GM18505 (cell line): ENCODE measurements around the gene WAPL.

Experiments used
- ATAC-seq: cut with Tn5 transposase; IDR thresholded peaks from one replicate; pipeline ENCODE4 v1.9.1; 2021; ENCODE audit not compliant: unreplicated experiment
- POLR2A ChIP-seq: IDR thresholded peaks from 4 replicates; pipeline ENCODE4 v1.6.1; 2011; ENCODE audit warnings: borderline replicate concordance; ENCODE audit not compliant: insufficient read depth, insufficient read length; ENCODE audit errors: extremely low read depth

WAPL gene

DNA sequence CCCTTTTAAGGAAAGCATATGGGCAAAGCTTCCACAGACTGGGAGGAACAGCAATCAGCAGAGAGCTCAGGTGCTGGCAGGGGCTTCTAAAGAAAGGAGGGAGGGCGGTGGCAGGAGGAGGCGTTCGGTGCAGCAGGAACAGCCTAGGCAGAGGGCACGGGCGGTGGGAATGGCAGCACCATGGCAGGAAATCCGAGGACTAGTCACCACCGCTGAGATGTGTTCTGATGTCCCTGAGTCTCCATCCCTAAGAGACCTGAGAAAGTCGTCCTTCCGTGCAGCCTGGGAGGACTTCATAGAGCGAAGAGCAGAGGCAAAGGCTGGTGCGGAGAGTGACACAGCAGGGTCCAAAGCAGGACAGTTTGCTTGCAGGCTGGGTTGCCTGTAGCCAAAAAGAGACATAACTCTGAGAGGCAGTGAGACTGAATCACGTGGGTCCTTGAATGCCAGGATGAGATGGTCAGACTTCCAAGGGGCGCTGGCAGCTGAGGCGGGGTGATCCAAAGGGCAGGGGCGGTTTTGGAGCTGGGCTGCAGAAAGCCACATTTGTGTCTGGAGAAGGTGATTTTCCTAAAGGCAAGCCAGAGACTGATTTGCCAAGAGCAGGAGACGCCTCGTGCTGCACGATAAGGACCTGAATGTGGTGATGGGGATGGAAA, 119.2 kb downstream of the WAPL start:
- no peak for TF ChIP-seq POLR2A
- no peak for ATAC-seq

DNA sequence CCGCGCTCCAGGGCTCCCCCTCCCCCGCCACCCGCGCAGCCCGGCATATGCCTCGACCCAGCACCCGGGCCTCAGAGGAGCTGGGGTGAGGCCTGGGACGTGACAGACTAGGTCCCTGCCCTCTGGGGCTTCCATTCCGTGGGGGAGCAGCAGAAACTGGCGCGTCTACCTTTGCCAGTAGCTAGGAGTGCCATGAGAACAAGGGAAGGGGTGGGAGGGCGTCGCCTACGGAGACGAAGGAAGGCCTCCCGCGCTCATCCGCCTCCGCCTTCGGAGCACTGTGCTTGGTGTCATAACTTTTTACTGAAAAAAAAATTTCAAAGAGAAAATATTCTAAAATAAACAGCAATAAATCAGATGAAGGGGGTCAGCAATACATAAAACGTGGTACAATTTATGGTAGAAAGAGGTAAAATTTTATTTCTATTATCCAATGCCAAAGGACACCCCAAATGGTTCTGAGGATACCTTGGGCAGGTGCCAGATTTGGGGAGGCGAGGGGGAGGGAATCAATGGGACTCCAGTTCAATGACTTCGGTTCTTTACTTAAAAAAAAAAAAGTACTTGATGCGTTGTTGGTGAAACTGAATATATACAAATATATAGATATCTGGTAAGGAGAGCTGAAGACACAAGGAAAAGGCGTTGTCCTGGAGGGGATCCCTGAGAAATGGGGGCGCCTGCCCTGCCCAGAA, 119.9 kb downstream of the WAPL start:
- TF ChIP-seq POLR2A: no peak
- ATAC-seq: no peak

DNA sequence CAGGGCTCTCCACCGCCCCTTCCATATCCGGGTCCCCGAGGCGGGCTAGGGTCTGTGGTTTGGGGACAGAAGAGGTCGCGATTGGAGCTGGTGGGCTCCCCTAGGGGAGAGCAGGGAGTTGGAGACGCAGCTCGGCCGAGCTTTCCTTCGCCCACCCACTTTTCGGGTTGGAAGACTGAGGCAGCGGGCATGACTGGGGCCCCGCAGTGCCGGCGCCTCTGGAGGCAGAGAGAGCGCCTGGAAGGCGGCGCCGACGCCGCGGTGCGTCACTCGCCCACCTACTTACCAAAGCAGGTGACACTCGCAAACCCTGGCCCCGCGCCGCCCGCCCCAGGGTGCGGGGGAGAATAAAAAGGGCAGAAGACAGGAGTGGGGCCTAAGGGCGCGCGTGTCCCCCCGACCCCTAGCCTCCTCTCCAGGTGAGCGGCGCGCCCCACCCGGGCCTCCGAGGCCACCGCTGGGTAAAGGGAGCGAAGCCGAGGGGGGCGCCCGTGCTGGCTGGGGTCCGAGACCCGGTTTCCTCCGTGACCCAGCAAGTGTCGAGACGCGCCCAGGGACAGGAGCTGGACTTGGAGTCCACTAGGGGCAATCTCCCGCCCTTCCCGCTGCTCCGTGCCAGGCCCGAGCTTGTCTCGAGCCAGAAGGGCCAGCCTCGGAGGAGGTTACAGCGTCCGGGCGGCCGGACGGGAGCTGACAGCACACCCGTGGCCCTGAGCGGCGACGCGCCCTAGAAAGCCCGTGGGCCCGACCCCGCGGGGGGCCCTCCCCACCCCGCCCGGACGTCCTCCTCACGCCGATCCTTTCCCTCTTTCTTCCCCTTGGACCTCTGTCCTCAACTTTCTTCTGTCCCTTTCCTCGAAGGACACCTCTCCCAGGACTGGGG, 120.6 kb downstream of the WAPL start:
- ATAC-seq: peak; percentile 27
- no peak for TF ChIP-seq POLR2A

DNA sequence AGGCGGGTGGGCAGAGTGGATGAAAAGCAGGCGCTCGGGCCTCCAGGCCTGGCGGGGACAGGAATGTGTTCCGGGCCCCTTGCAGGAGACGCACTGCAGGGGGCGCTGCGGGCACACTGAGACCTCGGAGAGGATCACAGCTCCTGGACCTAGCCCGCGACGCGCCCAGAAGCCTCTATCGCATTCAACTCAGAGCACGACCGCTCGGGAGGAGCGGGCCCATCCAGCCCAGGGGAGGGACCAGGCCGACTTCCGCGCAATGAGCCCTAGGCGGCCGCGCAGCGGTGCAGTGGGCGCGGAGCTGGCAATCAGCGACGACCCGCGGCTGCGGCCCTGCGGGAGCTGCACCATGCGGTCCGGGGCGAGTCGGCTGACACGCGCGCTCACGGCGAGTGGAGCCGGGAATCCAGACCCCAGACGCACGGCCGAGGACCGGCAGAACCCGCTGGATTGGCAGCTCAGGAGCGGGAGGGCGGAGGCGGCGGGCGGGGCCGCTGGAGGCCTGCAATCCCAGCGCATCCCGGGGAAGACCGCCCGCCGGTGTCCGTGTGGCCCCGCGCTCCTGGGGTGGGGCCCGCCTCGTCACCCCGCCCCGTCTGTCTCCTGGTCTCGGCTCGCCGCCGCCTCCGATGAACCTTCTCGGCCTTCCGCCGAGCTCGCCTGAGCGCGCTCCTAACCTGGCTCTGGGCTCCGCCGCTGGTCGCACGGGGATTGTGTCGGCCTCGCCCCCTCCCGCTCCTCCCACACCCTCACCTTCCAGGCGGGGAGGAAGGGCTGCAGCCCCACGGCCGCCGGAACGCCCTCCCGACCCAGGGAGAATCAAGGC, 121.5 kb downstream of the WAPL start:
- peak; percentile 58 for TF ChIP-seq POLR2A

DNA sequence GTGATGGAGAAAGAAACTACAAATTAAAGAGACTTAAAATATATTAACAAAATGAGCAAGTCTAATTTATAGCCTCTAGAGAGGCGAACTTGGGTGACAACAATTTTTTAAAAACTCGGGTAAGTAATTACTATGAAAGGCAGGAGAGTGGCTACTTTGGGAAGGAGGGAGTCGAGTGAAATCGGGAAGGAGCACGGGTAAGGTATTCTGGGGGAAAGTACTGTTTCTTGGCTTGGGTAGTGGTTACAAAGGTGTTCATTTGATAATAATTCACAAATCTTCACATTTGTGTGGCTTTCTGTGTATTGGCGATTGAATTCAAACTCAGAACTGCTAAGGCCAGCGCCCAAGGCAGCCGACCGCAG, 122.1 kb downstream of the WAPL start:
- no peak for TF ChIP-seq POLR2A
- ATAC-seq: no peak

More for the DNA sequence above, 121.5 kb downstream of the WAPL start:
- peak; percentile 88 for ATAC-seq

DNA sequence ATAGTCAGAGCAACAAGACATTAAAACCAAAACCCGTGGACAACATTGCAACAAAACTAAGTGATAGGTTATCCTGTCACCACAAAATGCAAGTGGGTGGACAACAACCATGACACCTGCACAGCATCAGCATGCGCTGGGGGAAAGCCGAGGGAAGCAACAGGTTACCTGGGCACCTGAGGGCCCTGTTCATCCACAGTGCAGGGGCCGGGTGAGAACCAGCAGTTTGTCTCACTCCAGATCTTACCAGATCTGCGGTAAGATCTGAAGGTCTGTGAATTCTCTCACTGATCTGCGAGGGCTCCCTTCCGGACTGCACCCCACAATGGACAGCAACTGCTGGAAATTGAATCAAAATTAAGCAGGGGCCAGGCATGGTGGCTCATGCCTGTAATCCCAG, 124.5 kb downstream of the WAPL start:
- no peak for TF ChIP-seq POLR2A
- ATAC-seq: no peak

DNA sequence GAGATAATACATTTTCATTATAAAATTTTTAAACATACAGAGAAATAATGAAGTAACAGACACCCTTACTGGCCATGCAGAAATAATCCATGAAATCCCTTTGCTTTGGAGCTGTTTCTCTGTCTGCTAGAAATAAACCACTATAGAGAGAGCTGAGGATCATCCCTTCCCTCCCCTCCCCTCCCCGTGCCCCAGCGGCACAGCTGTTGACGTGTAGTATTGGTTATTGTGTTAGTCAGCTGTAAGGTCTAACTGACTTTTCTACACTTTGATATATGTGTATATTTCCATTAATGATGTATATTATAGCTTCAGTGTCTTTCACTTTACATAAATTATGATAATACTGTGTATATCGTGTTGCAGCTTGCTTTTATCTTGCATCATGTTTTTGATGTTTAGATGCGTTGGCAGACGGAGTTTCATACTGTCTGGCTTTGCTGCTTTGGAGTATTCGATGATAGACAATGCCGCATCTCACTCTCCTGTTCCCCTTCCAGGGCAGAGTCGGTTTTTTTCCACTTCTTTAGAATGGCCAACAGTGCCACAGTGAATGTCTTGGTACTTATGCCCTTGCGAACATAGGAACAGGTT, 127.6 kb downstream of the WAPL start:
- no peak for ATAC-seq
- TF ChIP-seq POLR2A: no peak

DNA sequence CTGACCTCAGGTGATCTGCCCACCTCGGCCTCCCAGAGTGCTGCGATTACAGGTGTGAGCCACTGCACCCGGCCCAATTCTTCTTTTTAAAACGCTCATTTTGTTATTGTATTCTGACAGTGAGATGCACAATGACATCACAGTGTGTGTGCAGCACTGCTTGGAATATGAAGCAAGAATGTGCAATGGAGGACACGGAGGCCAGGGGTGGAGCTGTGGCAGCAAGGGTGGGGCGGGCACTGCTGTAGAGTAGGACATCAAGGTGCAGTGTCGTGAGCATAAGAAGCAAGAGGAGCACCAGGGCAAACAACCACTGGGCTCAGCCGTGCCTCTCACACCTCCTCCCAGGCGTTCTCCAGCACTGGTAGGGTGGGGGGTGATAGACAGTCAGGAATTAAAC, 128.2 kb downstream of the WAPL start:
- no peak for ATAC-seq
- TF ChIP-seq POLR2A: no peak

DNA sequence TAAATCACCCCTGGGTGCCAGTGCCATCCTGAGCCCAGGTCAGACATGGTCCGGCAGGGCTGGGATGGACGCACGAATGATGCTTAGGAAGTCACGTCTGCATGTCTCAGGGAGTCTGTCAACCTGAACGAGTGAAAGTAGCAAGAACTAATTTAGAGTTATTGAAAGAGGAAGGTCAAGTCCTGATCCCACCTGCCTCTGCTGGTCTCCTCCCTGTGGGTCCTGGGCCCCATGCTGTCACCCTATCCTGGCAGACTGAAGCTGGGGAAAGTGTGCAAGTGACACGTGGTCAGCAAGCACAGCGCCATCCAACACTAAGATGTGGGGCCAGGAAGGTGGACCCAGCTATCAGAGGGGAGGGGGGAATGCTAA, 128.9 kb downstream of the WAPL start:
- ATAC-seq: peak; percentile 60

DNA sequence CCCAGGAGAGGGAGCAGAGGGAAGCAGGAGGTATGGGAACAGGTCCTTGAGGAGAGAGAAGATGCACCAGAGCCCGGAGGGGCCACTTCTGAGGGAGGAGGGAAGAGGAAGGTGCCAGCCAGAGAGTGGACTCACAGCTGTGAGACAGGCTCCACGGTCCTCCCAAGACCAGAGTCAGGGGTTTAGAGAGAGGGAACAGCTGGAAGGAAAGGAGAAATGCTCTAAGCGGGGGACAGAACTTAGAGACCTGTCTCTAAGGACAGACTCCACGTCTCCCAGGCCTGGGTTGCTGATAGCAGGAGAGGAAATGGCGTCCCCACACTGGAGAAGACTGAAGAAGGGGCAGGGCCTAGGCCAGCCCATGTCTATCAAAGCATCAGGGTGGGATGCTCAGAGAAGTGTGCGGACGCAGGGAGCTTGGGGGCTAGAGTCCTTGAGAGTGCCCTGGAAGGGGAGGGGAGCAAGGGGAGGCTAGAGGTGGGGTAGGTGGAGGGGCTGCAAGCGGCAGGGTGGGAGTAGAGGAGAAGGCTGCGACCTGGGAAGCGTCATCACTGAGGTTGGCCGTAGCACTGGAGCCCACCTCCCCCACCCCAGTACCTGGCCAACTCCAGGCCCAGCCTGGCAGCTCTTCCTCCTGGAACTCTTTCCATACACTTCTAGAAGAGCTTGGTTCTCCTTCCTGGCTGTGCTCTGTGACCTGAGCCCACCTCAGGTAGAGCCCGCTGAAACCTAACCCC, 129.4 kb downstream of the WAPL start:
- ATAC-seq: peak; percentile 10
- peak; percentile 21 for TF ChIP-seq POLR2A

More for the DNA sequence above, 128.9 kb downstream of the WAPL start:
- TF ChIP-seq POLR2A: peak; percentile 37

DNA sequence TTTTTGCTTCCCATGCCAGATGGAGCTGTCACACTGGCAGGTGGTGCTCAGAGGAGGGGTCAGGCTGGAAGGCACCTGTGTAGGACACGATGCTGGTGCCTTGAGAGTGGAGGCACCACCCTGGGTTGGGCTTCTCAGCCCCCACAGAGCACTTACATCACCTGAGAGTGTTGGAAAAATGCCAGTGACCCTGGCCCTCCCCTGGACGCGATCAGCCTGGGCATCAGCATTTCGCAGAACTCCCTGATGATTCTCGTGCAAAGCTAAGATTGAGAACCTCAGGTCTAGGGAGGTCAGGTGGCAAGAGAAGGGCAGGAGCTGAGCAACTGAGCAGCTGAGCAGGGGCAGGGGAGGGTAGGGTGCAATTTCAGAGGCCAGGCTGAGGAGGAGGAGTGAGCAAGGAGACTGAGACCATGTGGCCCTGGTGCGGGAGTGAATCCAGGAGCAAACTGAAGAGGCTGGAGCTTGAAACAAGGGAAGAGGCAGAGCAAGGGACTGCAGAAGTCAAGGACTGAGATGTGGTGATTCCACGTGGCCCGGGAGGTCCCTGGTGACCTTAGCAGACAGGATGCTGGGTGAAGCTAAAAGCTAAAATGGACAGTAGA, 130.3 kb downstream of the WAPL start:
- no peak for TF ChIP-seq POLR2A
- ATAC-seq: no peak

DNA sequence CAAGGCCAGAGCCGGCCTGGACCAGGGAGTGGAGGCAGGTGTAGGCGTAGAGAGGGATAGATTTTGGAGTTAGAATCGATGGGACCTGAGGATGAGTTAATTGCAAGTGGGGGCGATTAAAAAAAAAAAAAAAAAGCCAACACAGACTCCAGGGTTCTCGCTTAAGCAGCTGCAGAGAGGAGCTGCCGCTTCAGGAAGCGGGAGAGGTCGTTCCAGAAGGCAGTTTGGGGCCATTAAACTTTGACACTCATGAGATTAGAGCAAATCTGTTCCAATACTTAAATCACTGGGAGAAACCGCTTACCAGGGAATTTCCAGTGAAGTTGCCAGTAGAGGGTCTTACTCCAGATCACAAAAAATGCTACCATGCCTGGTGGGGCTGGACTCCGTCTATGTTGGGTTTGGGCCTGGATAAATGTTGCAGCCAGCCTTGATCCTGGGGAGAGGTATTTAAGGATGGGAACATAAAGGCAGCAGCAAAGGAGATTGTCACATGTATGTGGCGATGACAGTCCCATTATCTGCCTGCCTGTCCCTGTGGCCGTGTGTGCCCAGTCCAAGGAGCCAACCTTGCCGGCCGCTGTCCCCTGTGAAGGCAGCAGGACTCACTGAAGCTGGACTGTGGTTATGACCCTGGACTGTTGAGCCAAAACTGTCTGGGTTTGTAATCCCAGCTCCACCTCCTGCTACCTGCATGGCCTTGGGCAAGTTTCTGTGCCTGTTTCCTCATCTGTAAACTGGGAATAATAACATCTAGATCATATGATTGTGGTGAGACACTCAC, 131.1 kb downstream of the WAPL start:
- no peak for ATAC-seq
- no peak for TF ChIP-seq POLR2A
